SHP77 (cell line): ENCODE measurements around the gene NECTIN2.

Experiments used
- DNase-seq, 2 experiments: peaks; one replicate each; lab custom pipeline; 2025; lab: John Stamatoyannopoulos, UW

NECTIN2 gene

GRCh38 chr19:44845612-44846454 is at the start of gene NECTIN2:
Gene NECTIN2 (plus strand): TSS chr19:44846297. CDS start chr19:44846526, 229 bp downstream.
- peak; percentile 93 to 95 for DNase-seq

GRCh38 chr19:44796701-44797115 is 49.4 kb upstream of the NECTIN2 start:
- DNase-seq: peak; percentile 82 to 92

DNA sequence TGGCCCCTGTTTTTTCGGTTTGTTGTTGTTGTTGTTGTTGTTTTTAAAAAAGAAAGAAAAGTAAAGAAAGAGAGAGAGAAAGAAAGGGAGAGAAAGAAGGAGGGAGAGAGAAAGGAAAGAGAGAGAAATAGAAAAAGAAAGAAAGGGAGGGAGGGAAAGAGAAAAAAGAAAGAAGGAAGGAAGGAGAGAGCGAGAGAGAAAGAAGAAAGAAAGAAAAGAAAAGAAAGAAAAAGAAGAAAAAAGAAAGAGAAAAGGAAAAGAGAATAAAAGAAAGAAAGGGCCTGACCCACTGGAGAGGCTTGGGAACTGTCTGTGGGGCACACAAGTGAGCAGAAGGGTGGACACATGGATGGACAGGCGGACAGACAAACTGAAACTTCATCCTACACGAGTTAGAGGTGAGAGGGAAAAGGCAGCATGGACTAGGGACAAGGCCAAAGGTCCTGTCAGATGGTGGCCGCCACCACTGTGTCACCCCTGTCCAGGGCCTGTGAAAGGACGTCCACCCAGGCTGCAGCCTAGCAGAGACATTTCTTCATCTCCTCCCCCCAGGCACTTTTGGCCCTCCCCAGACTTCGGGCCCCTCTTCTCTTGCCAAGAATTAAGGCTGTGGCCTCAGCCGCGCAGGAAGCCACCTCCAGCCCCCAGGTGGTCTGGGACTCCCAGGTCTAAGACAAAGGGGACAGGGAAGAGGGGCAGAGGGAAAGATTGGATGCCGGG is 46.3 kb upstream of the NECTIN2 start:
- no peak for DNase-seq

GRCh38 chr19:44800461-44800860 is 45.6 kb upstream of the NECTIN2 start:
- DNase-seq: peak; percentile 61 to 77

- DNase-seq: no peak
Measured at GRCh38 chr19:44803442-44804428, 42.4 kb upstream of the NECTIN2 start.

- DNase-seq: no peak
Measured at GRCh38 chr19:44806291-44806690, 39.8 kb upstream of the NECTIN2 start.

- peak; percentile 91 to 92 for DNase-seq
Measured at GRCh38 chr19:44807162-44807561, 38.9 kb upstream of the NECTIN2 start.

DNA sequence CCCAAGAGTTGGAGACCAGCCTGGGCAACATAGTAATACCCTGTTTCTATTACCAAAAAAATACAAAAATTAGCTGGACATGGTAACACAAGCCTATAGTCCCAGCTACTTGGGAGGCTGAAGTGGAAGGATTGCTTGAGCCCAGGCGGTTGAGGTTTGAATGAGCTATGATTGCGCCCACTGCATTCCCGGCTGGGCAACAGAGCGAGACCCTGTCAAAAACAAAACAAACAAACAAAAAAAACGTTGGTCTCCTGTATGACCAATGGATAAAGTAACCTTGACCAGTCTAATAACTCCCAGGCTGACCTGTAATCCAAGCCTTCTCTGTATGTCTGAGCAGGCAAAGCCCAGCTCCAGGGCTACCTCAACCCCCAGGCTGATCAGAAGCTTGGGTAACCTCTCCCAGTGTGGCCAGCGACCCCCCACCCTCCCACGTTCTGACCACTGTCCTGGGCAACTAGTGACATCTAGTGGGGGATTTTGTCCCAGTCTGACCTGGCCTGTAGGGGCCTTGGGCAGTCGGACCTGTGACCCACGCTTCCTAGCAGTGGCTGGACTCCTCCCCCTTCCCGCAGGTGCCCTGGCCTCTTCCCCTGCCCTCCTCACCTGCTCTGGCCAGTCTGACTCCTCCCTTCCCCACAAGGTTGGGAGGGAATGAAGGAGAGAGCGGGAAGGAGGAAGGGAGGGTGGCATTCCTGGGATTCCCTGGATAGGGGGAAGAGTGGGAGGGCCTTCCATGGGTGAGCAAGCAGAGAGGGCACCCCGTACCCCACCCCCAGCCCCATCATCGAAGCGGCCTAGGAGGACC is 38.2 kb upstream of the NECTIN2 start:
- peak; percentile 42 to 56 for DNase-seq

DNA sequence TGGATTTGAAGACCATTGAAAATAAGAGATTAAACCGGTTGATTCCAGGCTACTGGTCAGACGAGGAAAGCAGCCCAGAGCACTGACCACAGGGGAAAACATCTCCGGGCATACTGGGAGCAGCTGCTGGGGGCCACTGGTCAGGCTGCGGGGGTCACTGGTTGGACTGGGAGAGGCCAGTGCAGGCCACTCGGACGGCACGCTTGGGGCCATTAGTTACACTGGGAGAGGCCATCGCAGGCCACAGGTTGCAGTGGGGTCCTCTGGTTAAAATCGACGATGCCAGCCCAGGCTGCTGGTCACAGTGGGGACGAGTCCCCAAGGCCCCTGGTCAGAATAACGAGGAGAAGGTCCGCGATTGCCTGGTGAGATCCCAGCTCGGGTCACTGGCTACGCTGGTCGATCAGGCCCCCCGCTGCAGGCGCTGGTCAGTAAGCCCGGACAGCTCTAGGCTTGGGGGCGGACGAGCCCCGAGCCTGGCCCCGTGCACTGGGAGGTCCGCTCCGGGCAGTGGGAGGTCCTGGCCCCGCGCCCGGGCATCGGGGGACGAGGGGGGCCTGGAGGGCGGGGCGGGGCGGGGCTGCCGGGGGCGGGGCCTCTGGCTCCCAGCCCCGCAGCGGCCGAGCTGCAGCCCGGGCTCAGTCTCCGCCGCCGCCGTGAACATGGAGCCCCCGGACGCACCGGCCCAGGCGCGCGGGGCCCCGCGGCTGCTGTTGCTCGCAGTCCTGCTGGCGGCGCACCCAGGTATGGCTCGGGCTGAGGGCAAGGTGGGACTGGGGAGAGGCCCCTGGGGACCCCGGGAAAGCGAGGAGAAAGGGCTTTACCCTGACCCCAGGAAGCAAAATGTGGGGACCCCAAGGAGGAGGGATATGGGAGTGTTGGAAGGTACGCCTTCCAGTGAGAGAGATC is 37.4 kb upstream of the NECTIN2 start, which contains the start of gene BCAM:
Gene BCAM, plus strand, starts transcription at position 641 of the 909 bp plus-strand sequence. Its CDS starts 22 bp downstream, at position 663.
- peak in 1 of 2 experiments; percentile 33 for DNase-seq

DNA sequence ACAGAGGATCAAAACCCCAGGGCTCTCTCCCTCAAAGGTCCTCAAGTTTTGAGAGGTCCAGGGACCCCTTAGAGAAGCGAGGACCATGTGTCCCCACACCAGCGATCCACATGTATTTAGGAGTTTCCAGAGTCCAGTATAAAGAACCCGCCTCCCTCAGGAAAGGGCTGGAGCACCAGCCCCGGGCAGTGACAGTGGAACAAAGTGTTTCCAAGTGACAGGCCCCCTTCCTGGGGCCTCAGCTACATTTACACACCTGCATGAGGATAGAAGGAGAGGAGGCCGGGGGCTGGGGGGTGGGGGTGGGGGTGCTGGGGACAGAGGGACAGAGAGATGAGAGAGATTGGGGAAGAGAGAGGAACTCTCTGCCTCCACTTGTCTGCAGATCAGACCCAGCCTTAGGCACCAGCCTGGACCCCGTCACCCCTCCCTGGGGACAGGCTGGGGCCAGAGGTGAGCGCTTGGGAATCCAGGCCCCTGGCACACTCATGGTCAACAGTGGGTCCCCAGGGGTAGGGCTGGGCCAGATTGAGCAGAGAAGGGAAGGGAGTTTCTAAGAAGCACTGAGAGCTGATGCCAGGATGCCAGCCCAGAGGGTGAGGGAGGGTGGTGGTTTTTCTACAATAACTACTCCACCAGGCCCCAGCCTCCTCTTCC is 36.4 kb upstream of the NECTIN2 start:
- DNase-seq: no peak

DNA sequence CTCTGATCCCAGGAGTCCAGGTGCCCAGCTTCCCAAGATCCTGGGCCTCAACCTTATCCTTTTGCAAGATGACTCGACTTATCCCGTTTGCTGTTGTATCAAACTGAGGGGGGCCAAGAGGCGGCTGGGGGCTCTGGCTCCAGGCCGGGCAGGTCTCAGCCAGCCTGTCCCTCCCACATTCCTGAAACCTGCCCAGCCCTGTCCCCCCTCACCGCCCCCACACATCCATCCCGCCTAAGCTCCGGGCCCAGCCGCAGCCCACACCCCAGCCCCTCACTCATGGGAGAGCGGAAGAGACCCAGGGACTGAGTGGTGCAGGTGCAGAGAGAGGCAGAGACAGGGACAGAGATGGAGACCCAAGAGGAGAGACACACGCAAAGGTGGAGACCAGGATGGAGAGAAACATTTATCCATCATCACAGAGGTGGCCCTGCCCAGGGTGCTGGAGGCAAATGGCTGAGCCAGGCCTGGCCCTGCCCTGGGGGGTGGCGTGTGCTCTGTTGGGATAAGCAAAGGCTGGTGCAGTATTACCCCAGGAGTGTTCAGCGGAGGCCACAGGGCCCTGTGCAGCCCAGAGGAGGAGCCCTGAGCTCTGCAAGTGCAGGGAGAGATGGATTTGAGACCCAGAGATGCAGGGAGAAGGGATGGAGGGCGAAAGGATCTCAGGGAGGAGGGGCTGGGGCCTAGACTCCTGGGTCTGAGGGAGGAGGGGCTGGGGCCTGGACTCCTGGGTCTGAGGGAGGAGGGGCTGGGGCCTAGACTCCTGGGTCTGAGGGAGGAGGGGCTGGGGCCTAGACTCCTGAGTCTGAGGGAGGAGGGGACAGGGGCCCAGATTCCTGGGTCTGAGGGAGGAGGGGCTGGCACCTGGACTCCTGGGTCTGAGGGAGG is 35.6 kb upstream of the NECTIN2 start:
- no peak for DNase-seq

DNA sequence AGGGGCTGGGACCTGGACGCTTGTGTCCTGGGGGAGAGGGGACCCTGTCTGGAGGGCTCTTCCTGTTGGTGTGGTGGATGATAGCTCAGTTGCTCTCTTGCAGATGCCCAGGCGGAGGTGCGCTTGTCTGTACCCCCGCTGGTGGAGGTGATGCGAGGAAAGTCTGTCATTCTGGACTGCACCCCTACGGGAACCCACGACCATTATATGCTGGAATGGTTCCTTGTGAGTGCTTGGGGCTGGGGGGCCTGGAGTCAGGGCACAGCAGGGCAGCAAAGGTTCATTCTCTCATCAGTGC is 35.0 kb upstream of the NECTIN2 start:
- DNase-seq: no peak

GRCh38 chr19:44812142-44812718 is 33.9 kb upstream of the NECTIN2 start:
- DNase-seq: no peak

DNA sequence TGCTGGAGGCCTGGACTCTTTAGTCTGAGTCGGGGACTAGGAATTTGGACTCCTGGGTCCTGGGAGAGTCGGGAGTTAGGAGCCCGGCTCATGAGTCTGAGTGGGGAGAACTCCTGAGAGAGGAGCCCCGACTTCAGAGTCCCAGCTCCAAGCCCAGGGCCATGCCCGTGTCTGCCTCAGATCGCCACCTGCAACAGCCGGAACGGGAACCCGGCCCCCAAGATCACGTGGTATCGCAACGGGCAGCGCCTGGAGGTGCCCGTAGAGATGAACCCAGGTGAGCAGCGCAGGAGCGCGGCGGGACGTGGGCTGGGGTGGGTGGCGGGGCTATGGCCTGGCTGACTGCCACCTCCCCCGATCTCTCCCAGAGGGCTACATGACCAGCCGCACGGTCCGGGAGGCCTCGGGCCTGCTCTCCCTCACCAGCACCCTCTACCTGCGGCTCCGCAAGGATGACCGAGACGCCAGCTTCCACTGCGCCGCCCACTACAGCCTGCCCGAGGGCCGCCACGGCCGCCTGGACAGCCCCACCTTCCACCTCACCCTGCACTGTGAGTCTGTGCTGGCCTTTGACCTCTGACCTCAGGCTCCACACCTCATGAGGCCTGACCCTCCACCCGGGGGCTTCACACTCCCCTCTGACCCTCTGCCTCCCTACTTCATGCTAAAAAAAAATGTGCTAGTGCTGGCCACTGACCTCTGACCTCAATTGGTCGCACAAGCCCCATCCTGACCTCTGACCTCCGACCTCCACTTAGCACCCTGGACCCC is 32.8 kb upstream of the NECTIN2 start:
- no peak for DNase-seq

DNA sequence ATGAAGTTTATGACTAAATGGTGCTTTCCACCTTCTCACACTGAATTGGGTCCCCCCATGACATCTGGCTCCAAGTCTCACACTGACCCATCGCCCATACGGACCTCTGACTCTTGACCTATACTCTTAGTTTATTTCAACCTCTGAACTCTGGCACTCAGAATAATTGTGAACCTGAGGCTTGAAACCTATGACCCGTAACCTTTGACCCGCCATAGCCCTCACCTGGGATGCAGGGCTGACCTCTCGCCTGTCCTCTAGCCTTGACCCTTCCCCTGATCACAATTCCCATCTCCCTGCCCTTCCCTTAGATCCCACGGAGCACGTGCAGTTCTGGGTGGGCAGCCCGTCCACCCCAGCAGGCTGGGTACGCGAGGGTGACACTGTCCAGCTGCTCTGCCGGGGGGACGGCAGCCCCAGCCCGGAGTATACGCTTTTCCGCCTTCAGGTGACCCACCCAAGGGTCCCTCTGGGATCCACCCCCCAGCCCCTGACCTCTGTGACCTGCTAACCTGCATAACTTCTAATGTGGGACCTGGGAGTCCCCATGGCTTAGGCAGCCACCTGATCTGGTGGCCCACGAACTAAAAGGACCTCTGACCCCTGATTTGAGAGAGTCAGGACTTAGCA is 32.1 kb upstream of the NECTIN2 start:
- DNase-seq: no peak

DNA sequence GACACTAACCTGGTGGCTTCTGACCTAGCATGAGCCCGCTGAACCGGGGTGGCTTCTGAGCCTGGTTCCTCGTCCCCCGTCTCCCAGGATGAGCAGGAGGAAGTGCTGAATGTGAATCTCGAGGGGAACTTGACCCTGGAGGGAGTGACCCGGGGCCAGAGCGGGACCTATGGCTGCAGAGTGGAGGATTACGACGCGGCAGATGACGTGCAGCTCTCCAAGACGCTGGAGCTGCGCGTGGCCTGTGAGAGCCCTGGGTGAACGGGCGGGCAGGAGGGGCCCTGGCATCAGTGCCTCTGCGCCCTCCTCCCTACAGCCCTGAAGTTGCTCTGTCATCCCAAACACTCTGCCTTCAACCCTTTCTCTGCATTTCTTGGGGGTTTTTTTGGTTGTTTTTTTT is 31.6 kb upstream of the NECTIN2 start:
- no peak for DNase-seq

GRCh38 chr19:44816301-44816700 is 29.8 kb upstream of the NECTIN2 start:
- peak; percentile 20 to 41 for DNase-seq
